ELR (cell line): ENCODE measurements around the gene TMEM218.
"Not testable (repeated sequence)": the region's sequence is repeated elsewhere in the genome, so short reads cannot be mapped to it uniquely, and the experiment has no call there.

Experiments
- DNase-seq: peaks from one replicate; pipeline ENCODE4 v3.0.0-alpha.2; 2015; ENCODE audit warnings: low read depth

TMEM218 gene

GRCh38 chr11:125090151-125090550, 21.3 kb downstream of the TMEM218 start:
- not testable (repeated sequence) for DNase-seq

- DNase-seq = not testable (repeated sequence)
Measured at GRCh38 chr11:125089481-125089880, 21.9 kb downstream of the TMEM218 start.

- DNase-seq = no peak
Measured at GRCh38 chr11:125088576-125089455, 22.6 kb downstream of the TMEM218 start.

GRCh38 chr11:125088123-125088522, 23.3 kb downstream of the TMEM218 start:
- DNase-seq = no peak

GRCh38 chr11:125086633-125087296, 24.7 kb downstream of the TMEM218 start:
- DNase-seq = no peak

GRCh38 chr11:125085301-125086081, 25.9 kb downstream of the TMEM218 start:
- DNase-seq = no peak

GRCh38 chr11:125084761-125085231, 26.6 kb downstream of the TMEM218 start:
- no peak for DNase-seq

GRCh38 chr11:125084057-125084416, 27.4 kb downstream of the TMEM218 start:
- no peak for DNase-seq

GRCh38 chr11:125083312-125084056, 27.9 kb downstream of the TMEM218 start:
- DNase-seq = no peak

GRCh38 chr11:125082611-125083311, 28.7 kb downstream of the TMEM218 start:
- peak; percentile 93 for DNase-seq

- DNase-seq = no peak
Measured at GRCh38 chr11:125082040-125082439, 29.4 kb downstream of the TMEM218 start.

GRCh38 chr11:125081098-125081798, 30.2 kb downstream of the TMEM218 start:
- DNase-seq = no peak

GRCh38 chr11:125080531-125080911, 30.9 kb downstream of the TMEM218 start:
- no peak for DNase-seq

- DNase-seq = no peak
Measured at GRCh38 chr11:125079878-125080530, 31.4 kb downstream of the TMEM218 start.

GRCh38 chr11:125079151-125079877, 32.1 kb downstream of the TMEM218 start:
- DNase-seq = peak; percentile 15

GRCh38 chr11:125078516-125079140, 32.8 kb downstream of the TMEM218 start:
- DNase-seq = no peak

- no peak for DNase-seq
Measured at GRCh38 chr11:125078016-125078415, 33.4 kb downstream of the TMEM218 start.

- no peak for DNase-seq
Measured at GRCh38 chr11:125076378-125076945, 35.0 kb downstream of the TMEM218 start.
